Adrenal gland (tissue), 12 donors: ENCODE results near the gene POU6F1. TPM values are rescaled to one million over a fixed set of nuclear protein-coding genes. Genes with fewer than 3 reads are reported as not detected.
"Not testable (repeated sequence)": the region's sequence is repeated elsewhere in the genome, so short reads cannot be mapped to it uniquely, and the experiment has no call there.

ENCODE experiments used
- DNase-seq, 7 donors: peaks; one replicate each; pipeline ENCODE4 v3.0.0-alpha.2; 2019 to 2020
- H3K27ac ChIP-seq, 5 donors: fragments of 200-600 bp; sonication (generic) in 4 of 5; 1 replicate in 3 of 5; 2 replicates in 2 of 5; pipeline versions ENCODE4 v1.5.1 to v1.8.0; 2016 to 2020; ENCODE audit warnings: mild to moderate bottlenecking in 1 of 5
- H3K27me3 ChIP-seq: fragments of 200-600 bp; 2 replicates; pipeline ENCODE4 v1.8.0; 2021
- H3K36me3 ChIP-seq, 2 donors: fragments of 200-600 bp; replicated peaks in 1 of 2; 1 replicate in 1 of 2; 2 replicates in 1 of 2; pipeline versions ENCODE4 v1.5.1 to v1.8.0; 2018 to 2022
- H3K4me1 ChIP-seq, 2 donors: fragments of 200-600 bp; replicated peaks in 1 of 2; 1 replicate in 1 of 2; 2 replicates in 1 of 2; pipeline versions ENCODE4 v1.5.1 to v1.8.0; 2018 to 2021
- H3K4me3 ChIP-seq, 4 donors: fragments of 200-600 bp; sonication (generic) in 3 of 4; one replicate each; pipeline ENCODE4 v1.5.1; 2016 to 2018
- H3K9me3 ChIP-seq, 3 donors: fragments of 200-600 bp; sonication (generic) in 1 of 3; replicated peaks in 1 of 3; 1 replicate in 2 of 3; 2 replicates in 1 of 3; pipeline versions ENCODE4 v1.5.1 to v1.8.0; 2016 to 2021
- CTCF ChIP-seq, 6 experiments: fragments of 450-650 bp in 4 of 6; fragments of 200-600 bp in 2 of 6; sonication (generic) in 1 of 6; IDR thresholded peaks; 1 replicate in 5 of 6; 2 replicates in 1 of 6; pipeline versions ENCODE4 v1.5.1 to v1.8.0; 2016 to 2021; ENCODE audit warnings: antibody characterized with exemption in 6 of 6, mild to moderate bottlenecking in 2 of 6, moderate library complexity in 1 of 6
- POLR2A ChIP-seq, 2 donors: fragments of 450-650 bp; IDR thresholded peaks; one replicate each; pipeline ENCODE4 v1.6.1; 2017; ENCODE audit warnings: antibody characterized with exemption in 2 of 2, mild to moderate bottlenecking in 2 of 2, moderate library complexity in 1 of 2
- WGBS, 4 donors: extraction: QIAGEN DNeasy Blood & Tissue Kit in 2 of 4; methylation state at CpG; one replicate each; pipeline versions ENCODE4 v1.1.5 to v1.1.7; 2013 to 2017; 5-methylcytosine and 5-hydroxymethylcytosine counted together
- intact Hi-C, 2 donors: fragments of 100-400 bp; cut with DNase I; formaldehyde crosslinking; loops; one replicate each; pipeline versions ENCODE4 v1.14.1 to v1.15.0; 2022 to 2023
- polyA plus RNA-seq, 3 donors: library from polyadenylated mRNA; stranded (reverse); fragments of 200-250 nt in 2 of 3; fragments of 350-450 nt in 1 of 3; fragmentation: Illumina TruSeq in 1 of 3; extraction: RNeasy Lipid Tissue Mini Kit (QIAGEN cat#74804) in 1 of 3; gene quantifications; one replicate each; pipeline ENCODE4 v1.2.3, GENCODE V29; 2013 to 2014
- total RNA-seq, 9 donors: library from RNA; depleted of rRNA in 4 of 9; stranded (reverse); fragments of >200 nt in 4 of 9; fragments of 120-200 nt in 1 of 9; fragmentation: NEBNext Ultra II Directional in 1 of 9; extraction: Animal tissue kit (Norgen Biotek cat#: 25700) in 1 of 9; gene quantifications; one replicate each; pipeline versions ENCODE4 v1.1.0 to v1.2.4, GENCODE V29; 2013 to 2023
- donor health status: healthy with polysubstance abuse.
- donor health status: Bipolar disorder and iron deficiency.
- donor health status: DM: yes; HTN: yes; CAD: no.
- donor health status: DM: no; HTN: no; CAD: no.
- donor health status: DM: no; HTN: no; CAD: no.
- donor health status: DM: yes; HTN: yes; CAD: no.

The POU6F1 gene
- total and polyA plus RNA-seq, 12 donors: 2.2 to 19.3 (median 10.6) TPM

GRCh38 chr12:51222461-51222860 lies 4.6 kb upstream of the POU6F1 start:
- H3K4me1 ChIP-seq: peaks cover 0 to 22% of the 10 kb centered on the region in 2 donors
- no peaks in the 10 kb centered on the region for H3K9me3 ChIP-seq
- TF ChIP-seq CTCF (IDR thresholded peaks at IDR 0.05): no peak
- TF ChIP-seq POLR2A (IDR thresholded peaks at IDR 0.05): no peak
- H3K27me3 ChIP-seq: no peaks in the 10 kb centered on the region
- H3K36me3 ChIP-seq: no peaks in the 10 kb centered on the region
- intact Hi-C loops: no loop called here
- peak overlapping the region in 1 of 5 donors; percentile 14 for H3K27ac ChIP-seq
- peak overlapping the region in 1 of 4 donors; percentile 13 for H3K4me3 ChIP-seq
- WGBS, 4 donors: 35 to 41% (median 39%) methylated on average over 7 of the region's 7 CpGs
- DNase-seq: peak in 2 of 7 donors; percentile 26 to 48

- H3K27me3 ChIP-seq, H3K4me3 ChIP-seq, H3K27ac ChIP-seq, DNase-seq, H3K9me3 ChIP-seq, H3K36me3 ChIP-seq, intact Hi-C loops: not testable (repeated sequence)
- WGBS, 4 donors: 82 to 88% (median 85%) methylated on average over 12 of the region's 12 CpGs
- peaks cover 4 to 28% of the 10 kb centered on the region in 2 donors for H3K4me1 ChIP-seq
Measured at GRCh38 chr12:51219857-51220256, 2.0 kb upstream of the POU6F1 start.

- WGBS, 4 donors: 68 to 78% (median 71%) methylated on average over 5 of the region's 5 CpGs
- H3K9me3 ChIP-seq: no peaks in the 10 kb centered on the region
- H3K36me3 ChIP-seq: no peaks in the 10 kb centered on the region
- H3K27me3 ChIP-seq: no peaks in the 10 kb centered on the region
- TF ChIP-seq POLR2A (IDR thresholded peaks at IDR 0.05) (no peak), CTCF (IDR thresholded peaks at IDR 0.05) (no peak)
- H3K4me3 ChIP-seq: peak overlapping the region in 1 of 4 donors; percentile 97
- DNase-seq: no peak
- intact Hi-C loops: no loop called here
- peak overlapping the region in 2 of 5 donors; percentile 95 to 96 for H3K27ac ChIP-seq
- peaks cover 4 to 28% of the 10 kb centered on the region in 2 donors for H3K4me1 ChIP-seq
Measured at GRCh38 chr12:51219322-51219721, 1.5 kb upstream of the POU6F1 start.

- peak in 4 of 7 donors; percentile 29 to 65 (median 36) for DNase-seq
- no peaks in the 10 kb centered on the region for H3K9me3 ChIP-seq
- intact Hi-C loops: no loop called here
- WGBS, 4 donors: 30 to 53% (median 44%) methylated on average over 10 of the region's 10 CpGs
- H3K27me3 ChIP-seq: no peaks in the 10 kb centered on the region
- no peaks in the 10 kb centered on the region for H3K36me3 ChIP-seq
- peak overlapping the region; percentile 81 to 96 (median 95) for H3K27ac ChIP-seq
- peak overlapping the region in 3 of 4 donors; percentile 12 to 97 (median 86) for H3K4me3 ChIP-seq
- TF ChIP-seq POLR2A (IDR thresholded peaks at IDR 0.05) (peak in 1 of 2 donors; percentile 27), CTCF (IDR thresholded peaks at IDR 0.05) (no peak)
- H3K4me1 ChIP-seq: peaks cover 4 to 28% of the 10 kb centered on the region in 2 donors
Measured at GRCh38 chr12:51218607-51219161, 822 bp upstream of the POU6F1 start.
